Activated naive CD8-positive, alpha-beta T cell treated with anti-CD3 and anti-CD28 coated beads for 36 hours (primary cell): Measurements from ENCODE around the gene KRTAP19-3. TPM values are rescaled to one million over a fixed set of nuclear protein-coding genes. Genes with fewer than 3 reads are reported as not detected.
"Not testable (repeated sequence)": the region's sequence is repeated elsewhere in the genome, so short reads cannot be mapped to it uniquely, and the experiment has no call there.

Experiments
- DNase-seq: peaks from one replicate; pipeline ENCODE4 v3.0.0; 2021
- H3K27ac Mint-ChIP-seq: one replicate; pipeline ENCODE4 v1.8.0; 2022; ENCODE audit warnings: mild to moderate bottlenecking, moderate library complexity, mixed read lengths
- H3K27me3 Mint-ChIP-seq: one replicate; pipeline ENCODE4 v1.8.0; 2022; ENCODE audit warnings: mild to moderate bottlenecking, mixed read lengths
- H3K36me3 Mint-ChIP-seq: one replicate; pipeline ENCODE4 v1.8.0; 2021; ENCODE audit warnings: mild to moderate bottlenecking, mixed read lengths
- H3K4me1 Mint-ChIP-seq: one replicate; pipeline ENCODE4 v1.8.0; 2021; ENCODE audit warnings: mixed read lengths
- H3K4me3 Mint-ChIP-seq: one replicate; pipeline ENCODE4 v1.8.0; 2022; ENCODE audit warnings: mild to moderate bottlenecking, moderate library complexity, mixed read lengths
- H3K9me3 Mint-ChIP-seq: one replicate; pipeline ENCODE4 v1.8.0; 2022; ENCODE audit warnings: mixed read lengths
- total RNA-seq, 2 experiments: library from RNA; stranded (reverse); gene quantifications; one replicate each; pipeline ENCODE4 v1.2.3, GENCODE V29; 2021

The KRTAP19-3 gene
- not detected for total RNA-seq

DNA sequence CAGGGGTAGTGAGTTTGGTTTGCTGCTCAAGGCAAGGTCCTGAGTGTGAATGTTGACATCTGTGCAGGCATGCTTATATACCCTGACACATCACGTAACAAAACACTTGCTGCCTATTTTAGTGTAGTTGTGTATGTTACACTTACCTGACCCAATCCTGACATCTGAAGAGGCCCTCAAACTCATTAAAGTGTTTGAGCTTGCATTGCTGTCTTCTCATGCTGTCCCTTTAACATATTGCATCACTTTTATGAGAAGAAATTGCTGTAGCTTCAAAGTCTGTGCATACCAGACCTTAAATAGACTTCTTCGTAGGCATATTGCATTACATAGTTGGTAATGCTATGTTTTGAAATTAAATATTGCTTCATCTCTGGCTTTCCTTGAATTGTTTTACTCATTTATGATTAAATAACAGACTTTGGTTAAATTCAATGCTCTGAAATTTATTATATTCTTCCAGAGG, at the start of gene KRTAP19-3:
Gene KRTAP19-3, minus strand, starts transcription at position 51 of the 466 bp plus-strand sequence. CDS start 56 bp downstream, outside the sequence.
- no peaks in the 10 kb centered on the region for H3K36me3 Mint-ChIP-seq
- H3K27me3 Mint-ChIP-seq: no peaks in the 10 kb centered on the region
- no peak for DNase-seq
- H3K4me1 Mint-ChIP-seq: no peaks in the 10 kb centered on the region
- peaks cover 2% of the 10 kb centered on the region for H3K9me3 Mint-ChIP-seq
- H3K4me3 Mint-ChIP-seq: no peak within 1 kb of the TSS
- H3K27ac Mint-ChIP-seq: no peak within 1 kb of the TSS

- peaks cover 1% of the 10 kb centered on the region for H3K9me3 Mint-ChIP-seq
- H3K36me3 Mint-ChIP-seq: no peaks in the 10 kb centered on the region
- peaks cover 12% of the 10 kb centered on the region for H3K27me3 Mint-ChIP-seq
- no peak overlapping the region for H3K4me3 Mint-ChIP-seq
- no peak overlapping the region for H3K27ac Mint-ChIP-seq
- DNase-seq: no peak
- no peaks in the 10 kb centered on the region for H3K4me1 Mint-ChIP-seq
Measured at GRCh38 chr21:30518876-30519275, 27.1 kb upstream of the KRTAP19-3 start.

DNA sequence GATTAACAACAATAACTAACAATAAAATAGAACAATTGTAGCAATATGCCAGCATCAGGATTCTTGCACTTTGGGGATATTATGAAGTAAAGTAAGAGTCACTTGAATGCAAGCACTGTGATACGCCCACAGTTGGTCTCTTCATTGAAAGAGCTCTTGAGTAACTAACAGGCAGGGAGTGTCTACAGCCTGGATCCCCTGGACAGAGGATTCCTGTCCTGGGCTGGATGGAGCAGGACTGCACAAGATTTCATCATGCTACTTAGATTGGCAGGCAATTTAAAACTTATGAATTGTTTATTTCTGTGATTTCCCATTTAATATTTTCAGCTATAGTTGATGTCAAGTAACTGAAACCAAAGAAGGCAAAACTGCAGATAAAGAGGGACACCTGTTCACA, 23.9 kb upstream of the KRTAP19-3 start:
- no peak overlapping the region for H3K4me3 Mint-ChIP-seq
- no peak for DNase-seq
- peaks cover 12% of the 10 kb centered on the region for H3K27me3 Mint-ChIP-seq
- H3K36me3 Mint-ChIP-seq: no peaks in the 10 kb centered on the region
- peaks cover 1% of the 10 kb centered on the region for H3K9me3 Mint-ChIP-seq
- H3K27ac Mint-ChIP-seq: no peak overlapping the region
- no peaks in the 10 kb centered on the region for H3K4me1 Mint-ChIP-seq

DNA sequence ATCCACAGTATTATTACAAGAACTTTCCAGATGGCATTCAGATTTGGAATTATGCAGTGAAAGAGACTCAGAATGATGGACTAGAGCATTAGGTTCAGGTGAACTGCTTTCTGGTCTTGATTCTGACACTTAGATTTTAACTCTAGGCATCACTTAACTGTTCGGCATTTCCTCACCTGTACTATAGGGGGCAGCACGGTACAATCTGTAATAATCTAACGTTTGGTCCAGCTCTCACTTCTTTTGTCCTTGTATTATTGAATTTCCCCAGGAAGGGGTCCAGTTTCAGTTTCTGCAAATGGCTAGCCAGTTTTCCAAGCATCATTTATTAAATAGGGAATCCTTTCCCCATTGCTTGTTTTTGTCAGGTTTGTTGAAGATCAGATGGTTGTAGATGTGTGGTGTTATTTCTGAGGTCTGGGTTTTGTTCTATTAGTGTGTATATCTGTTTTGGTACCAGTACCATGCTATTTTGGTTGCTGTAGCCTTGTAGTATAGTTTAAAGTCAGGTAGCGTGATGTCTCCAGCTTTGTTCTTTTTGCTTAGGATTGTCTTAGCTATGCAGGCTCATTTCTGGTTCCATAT, 13.9 kb upstream of the KRTAP19-3 start:
- not testable (repeated sequence) for H3K36me3 Mint-ChIP-seq, DNase-seq, H3K27ac Mint-ChIP-seq, H3K4me1 Mint-ChIP-seq, H3K9me3 Mint-ChIP-seq, H3K4me3 Mint-ChIP-seq
- H3K27me3 Mint-ChIP-seq: peaks cover 16% of the 10 kb centered on the region

- no peak within 1 kb of the TSS for H3K27ac Mint-ChIP-seq
- H3K36me3 Mint-ChIP-seq: no peaks in the 10 kb centered on the region
- H3K27me3 Mint-ChIP-seq: peaks cover 9% of the 10 kb centered on the region
- H3K9me3 Mint-ChIP-seq: no peaks in the 10 kb centered on the region
- DNase-seq: no peak
- no peaks in the 10 kb centered on the region for H3K4me1 Mint-ChIP-seq
- H3K4me3 Mint-ChIP-seq: no peak within 1 kb of the TSS
Measured at GRCh38 chr21:30502041-30502440, 10.2 kb upstream of the KRTAP19-3 start, which contains the start of gene KRTAP19-5. Gene KRTAP19-5, minus strand, starts transcription at chr21:30502141. Its CDS starts 51 bp downstream, at chr21:30502090.

DNA sequence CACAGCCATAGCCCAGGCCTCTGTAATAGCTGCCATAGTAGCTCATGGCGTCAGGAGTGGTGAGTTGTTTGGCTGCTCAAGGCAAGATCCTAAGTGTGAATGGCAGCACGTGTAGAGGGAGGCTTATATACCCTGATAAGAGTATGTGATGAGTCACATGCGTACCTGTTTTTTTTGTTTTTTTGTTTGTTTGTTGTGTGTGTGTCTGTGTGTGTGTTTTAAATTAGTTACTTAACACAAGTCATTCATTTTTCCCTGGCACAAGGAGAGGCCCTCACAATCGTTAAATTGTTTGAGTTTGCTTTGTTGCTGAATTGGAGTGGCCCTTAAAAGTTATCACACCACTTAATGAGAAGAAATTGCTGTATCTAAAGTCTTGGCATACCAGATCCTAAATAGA, 5.3 kb upstream of the KRTAP19-3 start, which contains the start of gene KRTAP19-4:
Gene KRTAP19-4, minus strand, starts transcription at position 101 of the 400 bp plus-strand sequence. Its CDS starts 55 bp downstream, at position 46.
- H3K4me1 Mint-ChIP-seq: no peaks in the 10 kb centered on the region
- no peaks in the 10 kb centered on the region for H3K9me3 Mint-ChIP-seq
- no peak within 1 kb of the TSS for H3K4me3 Mint-ChIP-seq
- no peak within 1 kb of the TSS for H3K27ac Mint-ChIP-seq
- no peak for DNase-seq
- H3K36me3 Mint-ChIP-seq: no peaks in the 10 kb centered on the region
- no peaks in the 10 kb centered on the region for H3K27me3 Mint-ChIP-seq

GRCh38 chr21:30487336-30487735, 4.5 kb downstream of the KRTAP19-3 start, which contains the start of gene KRTAP19-2:
Gene KRTAP19-2, minus strand, starts transcription at chr21:30487436. Its CDS starts 88 bp downstream, at chr21:30487348.
- Mint-ChIP-seq H3K27me3 (no peaks in the 10 kb centered on the region), H3K4me1 (no peaks in the 10 kb centered on the region), H3K36me3 (no peaks in the 10 kb centered on the region), H3K9me3 (peaks cover 10% of the 10 kb centered on the region), H3K4me3 (no peak within 1 kb of the TSS), H3K27ac (no peak within 1 kb of the TSS)
- no peak for DNase-seq

- Mint-ChIP-seq H3K4me3 (no peak overlapping the region), H3K4me1 (no peaks in the 10 kb centered on the region), H3K27me3 (peaks cover 2% of the 10 kb centered on the region), H3K9me3 (peaks cover 10% of the 10 kb centered on the region), H3K36me3 (no peaks in the 10 kb centered on the region), H3K27ac (no peak overlapping the region)
- DNase-seq: no peak
Measured at GRCh38 chr21:30486180-30486579, 5.6 kb downstream of the KRTAP19-3 start.

- Mint-ChIP-seq H3K4me1 (no peaks in the 10 kb centered on the region), H3K27ac (no peak overlapping the region), H3K27me3 (peaks cover 6% of the 10 kb centered on the region), H3K9me3 (peaks cover 10% of the 10 kb centered on the region), H3K4me3 (no peak overlapping the region), H3K36me3 (no peaks in the 10 kb centered on the region)
- DNase-seq: no peak
Measured at GRCh38 chr21:30482130-30482529, 9.7 kb downstream of the KRTAP19-3 start.

DNA sequence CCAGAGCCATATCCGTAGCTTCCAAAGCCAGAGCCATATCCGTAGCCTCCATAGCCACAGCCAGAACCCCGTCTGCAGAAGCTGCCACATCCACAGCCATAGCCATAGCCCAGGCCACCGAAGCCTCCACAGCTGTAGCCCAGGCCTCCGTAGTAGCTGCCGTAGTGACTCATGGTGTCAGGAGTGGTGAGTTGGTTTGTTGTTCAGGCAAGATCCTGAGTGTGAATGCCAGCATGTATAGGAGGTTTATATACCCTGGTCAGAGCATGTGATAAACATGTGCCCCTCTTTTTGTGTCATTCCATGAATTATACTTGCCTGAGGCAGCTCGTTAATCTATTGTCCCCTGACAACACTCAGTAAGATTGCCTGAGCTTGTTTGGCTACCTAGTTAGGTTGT, 11.7 kb downstream of the KRTAP19-3 start, which contains the start of gene KRTAP19-1:
Gene KRTAP19-1, minus strand, starts transcription at position 223 of the 400 bp plus-strand sequence. Its CDS starts 50 bp downstream, at position 173.
- no peak within 1 kb of the TSS for H3K4me3 Mint-ChIP-seq
- peaks cover 6% of the 10 kb centered on the region for H3K27me3 Mint-ChIP-seq
- peaks cover 1% of the 10 kb centered on the region for H3K9me3 Mint-ChIP-seq
- H3K36me3 Mint-ChIP-seq: no peaks in the 10 kb centered on the region
- H3K4me1 Mint-ChIP-seq: no peaks in the 10 kb centered on the region
- no peak for DNase-seq
- no peak within 1 kb of the TSS for H3K27ac Mint-ChIP-seq

GRCh38 chr21:30479259-30479658, 12.6 kb downstream of the KRTAP19-3 start:
- no peaks in the 10 kb centered on the region for H3K36me3 Mint-ChIP-seq
- no peak for DNase-seq
- no peaks in the 10 kb centered on the region for H3K4me1 Mint-ChIP-seq
- no peaks in the 10 kb centered on the region for H3K9me3 Mint-ChIP-seq
- no peak overlapping the region for H3K4me3 Mint-ChIP-seq
- peaks cover 6% of the 10 kb centered on the region for H3K27me3 Mint-ChIP-seq
- H3K27ac Mint-ChIP-seq: no peak overlapping the region

GRCh38 chr21:30478004-30478403, 13.8 kb downstream of the KRTAP19-3 start:
- Mint-ChIP-seq H3K4me1 (no peaks in the 10 kb centered on the region), H3K9me3 (no peaks in the 10 kb centered on the region), H3K4me3 (no peak overlapping the region), H3K27me3 (peaks cover 11% of the 10 kb centered on the region), H3K36me3 (no peaks in the 10 kb centered on the region), H3K27ac (no peak overlapping the region)
- no peak for DNase-seq

- Mint-ChIP-seq H3K36me3 (no peaks in the 10 kb centered on the region), H3K27me3 (peaks cover 15% of the 10 kb centered on the region), H3K27ac (no peak overlapping the region), H3K9me3 (no peaks in the 10 kb centered on the region), H3K4me1 (no peaks in the 10 kb centered on the region), H3K4me3 (no peak overlapping the region)
- DNase-seq: no peak
Measured at GRCh38 chr21:30468900-30469714, 22.7 kb downstream of the KRTAP19-3 start.

DNA sequence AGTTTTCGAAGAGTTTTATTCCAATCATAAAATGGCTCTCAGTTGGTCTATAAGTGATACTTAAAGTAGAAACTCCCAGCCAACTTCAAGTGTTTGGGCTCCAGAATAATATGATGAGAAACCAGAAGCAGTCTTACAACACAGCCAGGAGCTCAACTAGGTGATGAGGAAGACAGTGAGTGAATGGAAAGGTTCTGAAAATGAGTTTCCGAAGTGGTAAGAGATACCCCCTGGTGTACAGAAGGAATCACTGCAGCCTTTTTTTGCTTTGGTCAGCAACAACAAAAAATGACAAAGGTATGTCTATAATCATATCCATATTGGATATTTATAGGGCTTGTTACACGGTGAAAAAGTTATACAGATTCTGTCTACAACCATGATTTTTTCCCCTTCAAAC, 28.1 kb downstream of the KRTAP19-3 start:
- Mint-ChIP-seq H3K27me3 (peaks cover 18% of the 10 kb centered on the region), H3K4me3 (no peak overlapping the region), H3K27ac (no peak overlapping the region), H3K4me1 (no peaks in the 10 kb centered on the region), H3K36me3 (no peaks in the 10 kb centered on the region), H3K9me3 (no peaks in the 10 kb centered on the region)
- DNase-seq: no peak

DNA sequence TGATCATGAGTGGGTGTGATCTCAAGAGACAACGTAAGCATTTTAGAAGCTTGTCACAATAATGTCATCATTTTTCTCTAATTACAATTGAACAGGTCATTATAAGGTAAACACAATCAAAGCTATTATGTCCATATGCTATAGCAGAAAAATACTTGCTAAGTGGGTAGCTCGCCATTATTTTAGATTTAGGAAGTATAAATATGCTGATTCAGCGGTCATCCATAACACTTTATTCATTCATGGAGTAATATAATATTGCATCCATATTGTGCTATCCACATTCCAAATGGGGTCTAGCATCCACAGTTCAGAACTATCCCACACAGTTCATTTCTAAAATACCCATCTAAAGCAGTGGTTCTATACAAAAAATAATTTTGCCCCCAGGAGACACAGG, 43.3 kb downstream of the KRTAP19-3 start:
- Mint-ChIP-seq H3K27me3 (no peaks in the 10 kb centered on the region), H3K4me3 (no peak overlapping the region), H3K9me3 (no peaks in the 10 kb centered on the region), H3K4me1 (no peaks in the 10 kb centered on the region), H3K27ac (no peak overlapping the region), H3K36me3 (no peaks in the 10 kb centered on the region)
- DNase-seq: no peak
